Measurements from ENCODE around the gene SPEM1. TPM values are rescaled to one million over a fixed set of nuclear protein-coding genes. Genes with fewer than 3 reads are reported as not detected.

SPEM1 gene
- total RNA-seq, 4 donors from 2014 or later, result not detected

GRCh38 chr17:7431231-7431630, 11.1 kb downstream of the SPEM1 start:
- Histone ChIP-seq H3K9me3 (no peaks in the 10 kb centered on the region), H3K27me3 (no peaks in the 10 kb centered on the region), H3K4me3 (no peak overlapping the region), H3K36me3 (no peaks in the 10 kb centered on the region), H3K4me1 (peaks cover 10% of the 10 kb centered on the region), H3K27ac (no peak overlapping the region)
- TF ChIP-seq POLR2A (IDR thresholded peaks at IDR 0.05) (no peak), CTCF (IDR thresholded peaks at IDR 0.05) (no peak), POLR2AphosphoS5 (IDR thresholded peaks at IDR 0.05) (no peak), EP300 (IDR thresholded peaks at IDR 0.05) (no peak)
- no peak for DNase-seq (ENCODE audit: low spot score in 2 of 2)
- 100% methylated on average over 1 of the region's 1 CpG for WGBS

- Histone ChIP-seq H3K9me3 (no peaks in the 10 kb centered on the region), H3K4me3 (no peak overlapping the region), H3K36me3 (no peaks in the 10 kb centered on the region), H3K4me1 (peaks cover 21% of the 10 kb centered on the region), H3K27me3 (no peaks in the 10 kb centered on the region), H3K27ac (no peak overlapping the region)
- TF ChIP-seq POLR2AphosphoS5 (IDR thresholded peaks at IDR 0.05), result no peak
- no peak for TF ChIP-seq EP300 (IDR thresholded peaks at IDR 0.05)
- no peak for TF ChIP-seq CTCF (IDR thresholded peaks at IDR 0.05)
- TF ChIP-seq POLR2A (IDR thresholded peaks at IDR 0.05), result no peak
- no peak for DNase-seq (ENCODE audit: low spot score in 2 of 2)
- 94% methylated on average over 11 of the region's 11 CpGs for WGBS
Observed at GRCh38 chr17:7432296-7432695, 12.2 kb downstream of the SPEM1 start.

GRCh38 chr17:7435676-7436555, 15.8 kb downstream of the SPEM1 start:
- Histone ChIP-seq H3K9me3 (no peaks in the 10 kb centered on the region), H3K36me3 (no peaks in the 10 kb centered on the region), H3K4me1 (peaks cover 57% of the 10 kb centered on the region), H3K27ac (peak overlapping the region; percentile 91), H3K4me3 (peak overlapping the region; percentile 68), H3K27me3 (peaks cover 14% of the 10 kb centered on the region)
- WGBS, result 3% methylated on average over 17 of the region's 49 CpGs
- DNase-seq (ENCODE audit: low spot score in 2 of 2), result no peak
- TF ChIP-seq POLR2AphosphoS5 (IDR thresholded peaks at IDR 0.05), result peak in 1 of 3 donors; percentile 4
- TF ChIP-seq EP300 (IDR thresholded peaks at IDR 0.05), result no peak

GRCh38 chr17:7436556-7437368, 16.6 kb downstream of the SPEM1 start:
- peak in 1 of 2 donors; percentile 80 for DNase-seq (ENCODE audit: low spot score in 2 of 2)
- Histone ChIP-seq H3K4me1 (peaks cover 58% of the 10 kb centered on the region), H3K27me3 (peaks cover 14% of the 10 kb centered on the region), H3K27ac (peak overlapping the region; percentile 91), H3K36me3 (no peaks in the 10 kb centered on the region), H3K4me3 (peak overlapping the region; percentile 68), H3K9me3 (no peaks in the 10 kb centered on the region)
- 4% methylated on average over 70 of the region's 92 CpGs for WGBS
- TF ChIP-seq POLR2A (IDR thresholded peaks at IDR 0.05) (no peak), EP300 (IDR thresholded peaks at IDR 0.05) (no peak), CTCF (IDR thresholded peaks at IDR 0.05) (peak; percentile 62 to 96), POLR2AphosphoS5 (IDR thresholded peaks at IDR 0.05) (peak in 2 of 3 donors; percentile 20 to 33)

- Histone ChIP-seq H3K27me3 (peaks cover 14% of the 10 kb centered on the region), H3K36me3 (no peaks in the 10 kb centered on the region), H3K9me3 (no peaks in the 10 kb centered on the region), H3K4me3 (peak overlapping the region; percentile 68), H3K27ac (peak overlapping the region; percentile 91), H3K4me1 (peaks cover 58% of the 10 kb centered on the region)
- 46% methylated on average over 13 of the region's 31 CpGs for WGBS
- TF ChIP-seq POLR2A (IDR thresholded peaks at IDR 0.05), result no peak
- no peak for TF ChIP-seq EP300 (IDR thresholded peaks at IDR 0.05)
- TF ChIP-seq CTCF (IDR thresholded peaks at IDR 0.05), result no peak
- no peak for TF ChIP-seq POLR2AphosphoS5 (IDR thresholded peaks at IDR 0.05)
- no peak for DNase-seq (ENCODE audit: low spot score in 2 of 2)
Observed at GRCh38 chr17:7437369-7437863, 17.3 kb downstream of the SPEM1 start.
